Measurements from ENCODE around the gene DYRK1B.

Gene DYRK1B

DNA sequence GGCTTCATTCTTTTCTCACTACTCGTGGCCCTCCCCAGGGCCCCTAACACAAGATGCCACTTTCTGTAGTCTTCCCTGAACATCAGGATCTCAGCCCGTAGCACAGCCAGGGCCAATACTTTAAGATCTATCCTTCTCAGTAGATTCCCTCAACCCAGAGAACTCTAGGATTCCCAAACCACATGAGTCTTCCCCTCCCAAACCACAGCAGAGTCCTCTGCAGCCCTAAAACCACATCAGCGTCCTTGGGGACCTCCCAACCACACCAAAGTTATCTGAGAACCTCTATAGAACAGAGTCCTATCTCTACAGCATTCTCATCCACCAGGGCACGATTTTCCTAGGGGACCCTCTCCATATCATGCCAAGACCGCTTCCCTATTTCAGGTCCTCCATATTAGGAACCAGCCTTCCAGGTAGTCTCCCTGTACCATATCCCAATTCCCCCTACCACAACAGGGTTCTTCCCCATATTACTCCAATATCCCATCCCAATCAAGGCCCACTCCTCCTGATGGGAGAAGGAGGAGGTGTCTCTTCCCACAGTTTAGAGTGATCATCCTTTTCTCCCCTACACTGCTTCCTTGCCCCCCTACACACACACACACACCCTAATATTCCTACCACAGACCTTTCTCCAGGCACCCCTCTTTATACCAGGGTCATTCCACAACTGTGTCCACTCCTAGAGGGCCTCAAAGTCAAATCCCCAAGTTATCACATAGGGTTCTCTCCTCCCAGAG, 1.4 kb downstream of the DYRK1B start (continued):
- TF ChIP-seq, protein P1, sequence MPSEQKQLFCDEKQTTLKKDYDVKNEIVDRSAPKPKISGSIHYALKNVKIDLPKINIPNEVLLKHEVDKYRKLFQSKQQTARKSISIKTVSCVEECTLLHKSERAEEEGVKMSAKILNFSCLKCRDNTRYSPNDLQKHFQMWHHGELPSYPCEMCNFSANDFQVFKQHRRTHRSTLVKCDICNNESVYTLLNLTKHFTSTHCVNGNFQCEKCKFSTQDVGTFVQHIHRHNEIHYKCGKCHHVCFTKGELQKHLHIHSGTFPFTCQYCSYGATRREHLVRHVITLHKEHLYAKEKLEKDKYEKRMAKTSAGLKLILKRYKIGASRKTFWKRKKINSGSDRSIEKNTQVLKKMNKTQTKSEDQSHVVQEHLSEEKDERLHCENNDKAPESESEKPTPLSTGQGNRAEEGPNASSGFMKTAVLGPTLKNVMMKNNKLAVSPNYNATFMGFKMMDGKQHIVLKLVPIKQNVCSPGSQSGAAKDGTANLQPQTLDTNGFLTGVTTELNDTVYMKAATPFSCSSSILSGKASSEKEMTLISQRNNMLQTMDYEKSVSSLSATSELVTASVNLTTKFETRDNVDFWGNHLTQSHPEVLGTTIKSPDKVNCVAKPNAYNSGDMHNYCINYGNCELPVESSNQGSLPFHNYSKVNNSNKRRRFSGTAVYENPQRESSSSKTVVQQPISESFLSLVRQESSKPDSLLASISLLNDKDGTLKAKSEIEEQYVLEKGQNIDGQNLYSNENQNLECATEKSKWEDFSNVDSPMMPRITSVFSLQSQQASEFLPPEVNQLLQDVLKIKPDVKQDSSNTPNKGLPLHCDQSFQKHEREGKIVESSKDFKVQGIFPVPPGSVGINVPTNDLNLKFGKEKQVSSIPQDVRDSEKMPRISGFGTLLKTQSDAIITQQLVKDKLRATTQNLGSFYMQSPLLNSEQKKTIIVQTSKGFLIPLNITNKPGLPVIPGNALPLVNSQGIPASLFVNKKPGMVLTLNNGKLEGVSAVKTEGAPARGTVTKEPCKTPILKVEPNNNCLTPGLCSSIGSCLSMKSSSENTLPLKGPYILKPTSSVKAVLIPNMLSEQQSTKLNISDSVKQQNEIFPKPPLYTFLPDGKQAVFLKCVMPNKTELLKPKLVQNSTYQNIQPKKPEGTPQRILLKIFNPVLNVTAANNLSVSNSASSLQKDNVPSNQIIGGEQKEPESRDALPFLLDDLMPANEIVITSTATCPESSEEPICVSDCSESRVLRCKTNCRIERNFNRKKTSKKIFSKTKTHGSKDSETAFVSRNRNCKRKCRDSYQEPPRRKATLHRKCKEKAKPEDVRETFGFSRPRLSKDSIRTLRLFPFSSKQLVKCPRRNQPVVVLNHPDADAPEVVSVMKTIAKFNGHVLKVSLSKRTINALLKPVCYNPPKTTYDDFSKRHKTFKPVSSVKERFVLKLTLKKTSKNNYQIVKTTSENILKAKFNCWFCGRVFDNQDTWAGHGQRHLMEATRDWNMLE (tag by site-specific recombination; conservative IDR thresholded peaks at IDR 0.05; ENCODE audit: low read depth): no peak
- TF ChIP-seq ZNF777 (tag by site-specific recombination; IDR thresholded peaks at IDR 0.05; ENCODE audit: borderline replicate concordance): 0 out of 2 replicates have a peak, but pooled peaks have one; percentile 45
- no peak for TF ChIP-seq ZNF114 (tag by site-specific recombination; IDR thresholded peaks at IDR 0.05)
- TF ChIP-seq, protein P2, sequence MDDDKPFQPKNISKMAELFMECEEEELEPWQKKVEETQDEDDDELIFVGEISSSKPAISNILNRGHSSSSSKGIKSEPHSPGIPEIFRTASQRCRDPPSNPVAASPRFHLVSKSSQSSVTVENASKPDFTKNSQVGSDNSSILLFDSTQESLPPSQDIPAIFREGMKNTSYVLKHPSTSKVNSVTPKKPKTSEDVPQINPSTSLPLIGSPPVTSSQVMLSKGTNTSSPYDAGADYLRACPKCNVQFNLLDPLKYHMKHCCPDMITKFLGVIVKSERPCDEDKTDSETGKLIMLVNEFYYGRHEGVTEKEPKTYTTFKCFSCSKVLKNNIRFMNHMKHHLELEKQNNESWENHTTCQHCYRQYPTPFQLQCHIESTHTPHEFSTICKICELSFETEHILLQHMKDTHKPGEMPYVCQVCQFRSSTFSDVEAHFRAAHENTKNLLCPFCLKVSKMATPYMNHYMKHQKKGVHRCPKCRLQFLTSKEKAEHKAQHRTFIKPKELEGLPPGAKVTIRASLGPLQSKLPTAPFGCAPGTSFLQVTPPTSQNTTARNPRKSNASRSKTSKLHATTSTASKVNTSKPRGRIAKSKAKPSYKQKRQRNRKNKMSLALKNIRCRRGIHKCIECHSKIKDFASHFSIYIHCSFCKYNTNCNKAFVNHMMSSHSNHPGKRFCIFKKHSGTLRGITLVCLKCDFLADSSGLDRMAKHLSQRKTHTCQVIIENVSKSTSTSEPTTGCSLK (tag by site-specific recombination; IDR thresholded peaks at IDR 0.05): 0 out of 2 replicates have a peak, but pooled peaks have one; percentile 18
- no peak for TF ChIP-seq ZNF548 (tag by site-specific recombination; IDR thresholded peaks at IDR 0.05)
- no peak for TF ChIP-seq ZNF596 (tag by site-specific recombination; IDR thresholded peaks at IDR 0.05)
- TF ChIP-seq ZNF704 (tag by site-specific recombination; IDR thresholded peaks at IDR 0.05): no peak
- no peak for TF ChIP-seq ZNF140 (tag by site-specific recombination; IDR thresholded peaks at IDR 0.05)
- no peak for TF ChIP-seq ZNF37A (tag by site-specific recombination; IDR thresholded peaks at IDR 0.05)
- no peak for TF ChIP-seq ZNF692 (tag by site-specific recombination; IDR thresholded peaks at IDR 0.05)
- TF ChIP-seq ZNF426 (tag by site-specific recombination; IDR thresholded peaks at IDR 0.05): no peak
- TF ChIP-seq YY1 (tag by site-specific recombination; IDR thresholded peaks at IDR 0.05): no peak
- no peak for TF ChIP-seq ZNF302 (tag by site-specific recombination; IDR thresholded peaks at IDR 0.05; ENCODE audit: low read depth)
- TF ChIP-seq KLF8 (tag by site-specific recombination; IDR thresholded peaks at IDR 0.05): no peak
- TF ChIP-seq ZNF473 (tag by site-specific recombination; IDR thresholded peaks at IDR 0.05): 0 out of 2 replicates have a peak, but pooled peaks have one; percentile 37

GRCh38 chr19:39831679-39832078, 2.3 kb downstream of the DYRK1B start:
- Histone ChIP-seq H3K4me1 (ENCODE audit: control insufficient read depth, insufficient read depth, low read length) (peaks cover 18% of the 10 kb centered on the region), H3K27ac (ENCODE audit: extremely low read depth, low read depth, low read length) (peak overlapping the region; percentile 95), H3K36me3 (ENCODE audit: control insufficient read depth in 2 of 2, insufficient read depth in 1 of 2, low read length in 2 of 2) (peaks cover 76 to 80% of the 10 kb centered on the region in 2 experiments), H3K4me3 (ENCODE audit: low read depth, low read length) (no peak overlapping the region), H3K9me3 (ENCODE audit: control insufficient read depth, insufficient read depth, low read depth, low read length) (no peaks in the 10 kb centered on the region)
- TF ChIP-seq, protein P3, sequence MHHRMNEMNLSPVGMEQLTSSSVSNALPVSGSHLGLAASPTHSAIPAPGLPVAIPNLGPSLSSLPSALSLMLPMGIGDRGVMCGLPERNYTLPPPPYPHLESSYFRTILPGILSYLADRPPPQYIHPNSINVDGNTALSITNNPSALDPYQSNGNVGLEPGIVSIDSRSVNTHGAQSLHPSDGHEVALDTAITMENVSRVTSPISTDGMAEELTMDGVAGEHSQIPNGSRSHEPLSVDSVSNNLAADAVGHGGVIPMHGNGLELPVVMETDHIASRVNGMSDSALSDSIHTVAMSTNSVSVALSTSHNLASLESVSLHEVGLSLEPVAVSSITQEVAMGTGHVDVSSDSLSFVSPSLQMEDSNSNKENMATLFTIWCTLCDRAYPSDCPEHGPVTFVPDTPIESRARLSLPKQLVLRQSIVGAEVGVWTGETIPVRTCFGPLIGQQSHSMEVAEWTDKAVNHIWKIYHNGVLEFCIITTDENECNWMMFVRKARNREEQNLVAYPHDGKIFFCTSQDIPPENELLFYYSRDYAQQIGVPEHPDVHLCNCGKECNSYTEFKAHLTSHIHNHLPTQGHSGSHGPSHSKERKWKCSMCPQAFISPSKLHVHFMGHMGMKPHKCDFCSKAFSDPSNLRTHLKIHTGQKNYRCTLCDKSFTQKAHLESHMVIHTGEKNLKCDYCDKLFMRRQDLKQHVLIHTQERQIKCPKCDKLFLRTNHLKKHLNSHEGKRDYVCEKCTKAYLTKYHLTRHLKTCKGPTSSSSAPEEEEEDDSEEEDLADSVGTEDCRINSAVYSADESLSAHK (tag by site-specific recombination; IDR thresholded peaks at IDR 0.05): 0 out of 2 replicates have a peak, but pooled peaks have one; percentile 5
- no peak for TF ChIP-seq ZNF350 (tag by site-specific recombination; IDR thresholded peaks at IDR 0.05)
- 0 out of 2 replicates have a peak, but pooled peaks have one; percentile 16 for TF ChIP-seq ZNF660 (tag by site-specific recombination; IDR thresholded peaks at IDR 0.05)
- no peak for TF ChIP-seq ZNF548 (tag by site-specific recombination; IDR thresholded peaks at IDR 0.05)
- TF ChIP-seq ZNF837 (tag by site-specific recombination; IDR thresholded peaks at IDR 0.05): no peak
- 0 out of 2 replicates have a peak, but pooled peaks have one; percentile 54 for TF ChIP-seq ZNF621 (tag by site-specific recombination; IDR thresholded peaks at IDR 0.05)
- TF ChIP-seq BCL11B (tag by site-specific recombination; IDR thresholded peaks at IDR 0.05; ENCODE audit: low read depth): 0 out of 2 replicates have a peak, but pooled peaks have one; percentile 34
- ChIA-PET POLR2A (no interaction called here), CTCF (no interaction called here)
